Mesothelial cell of epicardium (in vitro differentiated cells): Measurements from ENCODE around the gene TRERF1. TPM values are rescaled to one million over a fixed set of nuclear protein-coding genes. Genes with fewer than 3 reads are reported as not detected.

Experiments
- DNase-seq, 2 experiments: peaks; one replicate each; pipeline ENCODE4 v3.0.0; 2021; ENCODE audit warnings: low spot score in 2 of 2; ENCODE audit not compliant: unreplicated experiment in 2 of 2
- H3K27ac Mint-ChIP-seq: 2 replicates; pipeline ENCODE4 v1.8.0; 2021; ENCODE audit warnings: mixed read lengths
- H3K27me3 Mint-ChIP-seq: 2 replicates; pipeline ENCODE4 v1.8.0; 2021; ENCODE audit warnings: low read depth, mixed read lengths
- H3K36me3 Mint-ChIP-seq: 2 replicates; pipeline ENCODE4 v1.8.0; 2021; ENCODE audit warnings: mixed read lengths
- H3K4me1 Mint-ChIP-seq: 2 replicates; pipeline ENCODE4 v1.8.0; 2021; ENCODE audit warnings: mixed read lengths
- H3K4me3 Mint-ChIP-seq: 2 replicates; pipeline ENCODE4 v1.8.0; 2021; ENCODE audit warnings: mild to moderate bottlenecking, moderate library complexity, mixed read lengths
- H3K9me3 Mint-ChIP-seq: 2 replicates; pipeline ENCODE4 v1.8.0; 2021; ENCODE audit warnings: mixed read lengths
- CTCF ChIP-seq: fragments of 200-600 bp; sonication (generic); IDR thresholded peaks from one replicate; pipeline ENCODE4 v1.5.0; 2021; ENCODE audit warnings: antibody characterized with exemption; ENCODE audit not compliant: unreplicated experiment
- total RNA-seq: library from RNA; stranded (reverse); gene quantifications from 3 replicates; pipeline ENCODE4 v1.2.1, GENCODE V29; 2021

Gene TRERF1
- total RNA-seq, 1 donor from 2014 or later, result 19.8 TPM

GRCh38 chr6:42392833-42393232 is 58.9 kb downstream of the TRERF1 start:
- TF ChIP-seq CTCF, result no peak

GRCh38 chr6:42391441-42391840 is 60.3 kb downstream of the TRERF1 start:
- DNase-seq, result no peak
- no peak overlapping the region for H3K4me3 Mint-ChIP-seq
- no peaks in the 10 kb centered on the region for H3K9me3 Mint-ChIP-seq
- H3K4me1 Mint-ChIP-seq, result no peaks in the 10 kb centered on the region
- H3K36me3 Mint-ChIP-seq, result no peaks in the 10 kb centered on the region
- no peak for TF ChIP-seq CTCF
- no peak overlapping the region for H3K27ac Mint-ChIP-seq
- no peaks in the 10 kb centered on the region for H3K27me3 Mint-ChIP-seq

More at GRCh38 chr6:42392833-42393232, 58.9 kb downstream of the TRERF1 start:
- Mint-ChIP-seq H3K4me1 (no peaks in the 10 kb centered on the region), H3K27me3 (no peaks in the 10 kb centered on the region), H3K9me3 (no peaks in the 10 kb centered on the region), H3K4me3 (no peak overlapping the region), H3K27ac (no peak overlapping the region), H3K36me3 (no peaks in the 10 kb centered on the region)
- DNase-seq, result no peak

- Mint-ChIP-seq H3K4me1 (no peaks in the 10 kb centered on the region), H3K4me3 (no peak overlapping the region), H3K9me3 (no peaks in the 10 kb centered on the region), H3K36me3 (no peaks in the 10 kb centered on the region), H3K27ac (no peak overlapping the region), H3K27me3 (no peaks in the 10 kb centered on the region)
- no peak for DNase-seq
- no peak for TF ChIP-seq CTCF
Measured at GRCh38 chr6:42390228-42390934, 61.3 kb downstream of the TRERF1 start.

- H3K27ac Mint-ChIP-seq, result no peak overlapping the region
- H3K27me3 Mint-ChIP-seq, result no peaks in the 10 kb centered on the region
- H3K9me3 Mint-ChIP-seq, result no peaks in the 10 kb centered on the region
- no peak overlapping the region for H3K4me3 Mint-ChIP-seq
- H3K4me1 Mint-ChIP-seq, result no peaks in the 10 kb centered on the region
- no peak for TF ChIP-seq CTCF
- H3K36me3 Mint-ChIP-seq, result no peaks in the 10 kb centered on the region
- DNase-seq, result no peak
Measured at GRCh38 chr6:42389736-42390135, 62.0 kb downstream of the TRERF1 start.

GRCh38 chr6:42388046-42388445 is 63.7 kb downstream of the TRERF1 start:
- H3K27ac Mint-ChIP-seq, result no peak overlapping the region
- no peaks in the 10 kb centered on the region for H3K27me3 Mint-ChIP-seq
- H3K9me3 Mint-ChIP-seq, result no peaks in the 10 kb centered on the region
- no peak for TF ChIP-seq CTCF
- no peaks in the 10 kb centered on the region for H3K4me1 Mint-ChIP-seq
- DNase-seq, result no peak
- H3K36me3 Mint-ChIP-seq, result no peaks in the 10 kb centered on the region
- no peak overlapping the region for H3K4me3 Mint-ChIP-seq

- H3K36me3 Mint-ChIP-seq, result no peaks in the 10 kb centered on the region
- H3K4me1 Mint-ChIP-seq, result no peaks in the 10 kb centered on the region
- H3K4me3 Mint-ChIP-seq, result no peak overlapping the region
Measured at GRCh38 chr6:42387336-42387735, 64.4 kb downstream of the TRERF1 start.

More at GRCh38 chr6:42387336-42387735, 64.4 kb downstream of the TRERF1 start:
- Mint-ChIP-seq H3K27ac (no peak overlapping the region), H3K27me3 (no peaks in the 10 kb centered on the region), H3K9me3 (no peaks in the 10 kb centered on the region)
- no peak for TF ChIP-seq CTCF
- no peak for DNase-seq
